DOHH2 (cell line): ENCODE results near the gene HOXB1.

ENCODE experiments used
- H3F3A ChIP-seq: fragments of 200-600 bp; sonication (generic), shearing (Covaris generic); 2 replicates; pipeline ENCODE4 v1.6.0; 2016; ENCODE audit warnings: antibody characterized with exemption, mild to moderate bottlenecking; ENCODE audit not compliant: control insufficient read depth, insufficient read depth
- H3K27ac ChIP-seq: fragments of 200-600 bp; sonication (generic); 2 replicates; pipeline ENCODE4 v1.5.1; 2014; ENCODE audit warnings: low read depth, mild to moderate bottlenecking, low read length, moderate library complexity
- H3K27me3 ChIP-seq: fragments of 200-600 bp; sonication (generic); 2 replicates; pipeline ENCODE4 v1.6.1; 2014; ENCODE audit warnings: mild to moderate bottlenecking, low read length, mixed read lengths; ENCODE audit not compliant: control insufficient read depth
- H3K36me3 ChIP-seq: fragments of 200-600 bp; sonication (generic); 2 replicates; pipeline ENCODE4 v1.6.1; 2014; ENCODE audit warnings: mild to moderate bottlenecking, low read length, moderate library complexity, mixed read lengths; ENCODE audit not compliant: control insufficient read depth
- H3K4me1 ChIP-seq: fragments of 200-600 bp; sonication (generic); 2 replicates; pipeline ENCODE4 v1.6.1; 2014; ENCODE audit warnings: mild to moderate bottlenecking, low read length, mixed read lengths; ENCODE audit not compliant: control insufficient read depth
- H3K4me2 ChIP-seq: fragments of 200-600 bp; sonication (generic); 2 replicates; pipeline ENCODE4 v1.6.0; 2014; ENCODE audit warnings: mild to moderate bottlenecking, low read length, moderate library complexity
- H3K4me3 ChIP-seq: fragments of 200-600 bp; sonication (generic); 2 replicates; pipeline ENCODE4 v1.5.1; 2014; ENCODE audit warnings: mild to moderate bottlenecking, low read length, mixed read lengths
- H3K79me2 ChIP-seq: fragments of 200-600 bp; sonication (generic); 2 replicates; pipeline ENCODE4 v1.6.1; 2014; ENCODE audit warnings: mild to moderate bottlenecking, low read length, mixed read lengths; ENCODE audit not compliant: control insufficient read depth
- H3K9me2 ChIP-seq: fragments of 200-600 bp; sonication (generic); replicated peaks from 2 replicates; pipeline ENCODE4 v1.6.1; 2014; ENCODE audit warnings: mild to moderate bottlenecking, low read length, mixed read lengths; ENCODE audit not compliant: control insufficient read depth
- H3K9me3 ChIP-seq: fragments of 200-600 bp; sonication (generic); 2 replicates; pipeline ENCODE4 v1.6.1; 2014; ENCODE audit warnings: antibody characterized with exemption, low read length, mixed read lengths; ENCODE audit not compliant: control insufficient read depth, insufficient read depth
- H4K20me1 ChIP-seq: fragments of 200-600 bp; sonication (generic); 2 replicates; pipeline ENCODE4 v1.6.0; 2014; ENCODE audit warnings: low read depth, mild to moderate bottlenecking, antibody characterized with exemption, low read length, moderate library complexity; ENCODE audit not compliant: control insufficient read depth, insufficient read depth
- CTCF ChIP-seq: fragments of 200-600 bp; sonication (generic); IDR thresholded peaks from one replicate; pipeline ENCODE4 v1.5.1; 2014; ENCODE audit warnings: antibody characterized with exemption, mild to moderate bottlenecking, low read depth, low read length; ENCODE audit not compliant: poor library complexity, severe bottlenecking
- EZH2phosphoT487 ChIP-seq: fragments of 200-600 bp; sonication (generic); IDR thresholded peaks from 2 replicates; pipeline ENCODE4 v1.6.1; 2017; ENCODE audit warnings: borderline replicate concordance, mild to moderate bottlenecking, antibody characterized with exemption, low read length, moderate library complexity, mixed read lengths

Gene HOXB1

GRCh38 chr17:48546137-48546923 lies 15.5 kb upstream of the HOXB1 start:
- H3K27me3 ChIP-seq, result peaks cover 57% of the 10 kb centered on the region
- H3K4me3 ChIP-seq, result no peak overlapping the region
- TF ChIP-seq EZH2phosphoT487 (no peak), CTCF (no peak)
- H3K4me2 ChIP-seq, result no peak overlapping the region
- H3K4me1 ChIP-seq, result no peaks in the 10 kb centered on the region
- no peaks in the 10 kb centered on the region for H4K20me1 ChIP-seq
- H3K27ac ChIP-seq, result no peak overlapping the region
- H3F3A ChIP-seq, result no peaks in the 10 kb centered on the region
- H3K79me2 ChIP-seq, result no peaks in the 10 kb centered on the region
- H3K9me2 ChIP-seq, result no peaks in the 10 kb centered on the region
- H3K9me3 ChIP-seq, result no peaks in the 10 kb centered on the region
- H3K36me3 ChIP-seq, result no peaks in the 10 kb centered on the region

- Histone ChIP-seq H3K4me2 (no peak overlapping the region), H3F3A (no peaks in the 10 kb centered on the region), H3K9me3 (no peaks in the 10 kb centered on the region), H3K9me2 (no peaks in the 10 kb centered on the region), H3K4me3 (no peak overlapping the region), H3K4me1 (no peaks in the 10 kb centered on the region), H3K79me2 (no peaks in the 10 kb centered on the region), H3K36me3 (no peaks in the 10 kb centered on the region), H3K27me3 (peaks cover 63% of the 10 kb centered on the region), H4K20me1 (no peaks in the 10 kb centered on the region), H3K27ac (no peak overlapping the region)
- TF ChIP-seq CTCF (no peak), EZH2phosphoT487 (no peak)
Measured at GRCh38 chr17:48545539-48545938, 14.7 kb upstream of the HOXB1 start.

GRCh38 chr17:48545022-48545375 lies 14.2 kb upstream of the HOXB1 start, which contains the start of gene HOXB2:
TSS of gene HOXB2 (minus strand) at chr17:48545109. CDS start at chr17:48544911, 198 bp downstream.
- Histone ChIP-seq H3K27ac (no peak within 1 kb of the TSS), H3K4me1 (no peaks in the 10 kb centered on the region), H3K4me2 (no peak within 1 kb of the TSS), H3F3A (no peaks in the 10 kb centered on the region), H4K20me1 (no peaks in the 10 kb centered on the region), H3K9me3 (no peaks in the 10 kb centered on the region), H3K79me2 (no peaks in the 10 kb centered on the region), H3K36me3 (no peaks in the 10 kb centered on the region), H3K27me3 (peaks cover 68% of the 10 kb centered on the region), H3K9me2 (no peaks in the 10 kb centered on the region), H3K4me3 (no peak within 1 kb of the TSS)
- TF ChIP-seq EZH2phosphoT487, result no peak
- no peak for TF ChIP-seq CTCF
